HepG2 (cell line): ENCODE results near the gene C17orf75. TPM values are rescaled to one million over a fixed set of nuclear protein-coding genes. Genes with fewer than 3 reads are reported as not detected.

Source experiments
- ATAC-seq: fragments of 200-7000 bp; cut with Tn5 transposase; 3 replicates; pipeline ENCODE4 v1.9.1; 2020; ENCODE audit warnings: mild to moderate bottlenecking, moderate library complexity
- BruUV-seq: library from RNA; stranded (reverse); fragments of 400-500 nt; replicated peaks from 2 replicates; lab custom pipeline; 2021; lab: Mats Ljungman, UMichigan
- CTCF ChIA-PET: fragments of 300-600 bp; formaldehyde crosslinking; extraction: SDS; loops from one replicate; lab custom pipeline; 2021; ENCODE audit warnings: low total read pairs, inconsistent platforms, low intra/inter-chr PET ratio; lab: Yijun Ruan, JAX
- POLR2A ChIA-PET: fragments of 350-600 bp; sonication (Branson Sonifier 250); formaldehyde crosslinking; loops from one replicate; lab custom pipeline; 2020; ENCODE audit warnings: antibody characterized with exemption, inconsistent platforms; lab: Yijun Ruan, JAX
- DNase-seq: peaks from one replicate; pipeline ENCODE4 v3.0.0-alpha.2; 2015; ENCODE audit warnings: low spot score
- FAIRE-seq: peaks from 3 replicates; lab custom pipeline; 2011; peaks lifted over from hg19 to GRCh38; lab: Jason Lieb, UNC
- H2AFZ ChIP-seq: one replicate; pipeline ENCODE4 v1.6.1; 2011; ENCODE audit warnings: low read length, inconsistent platforms
- H3K27ac ChIP-seq: fragments of 300-600 bp; 3 replicates; pipeline ENCODE4 v1.8.0; 2011; ENCODE audit warnings: mixed run types, mild to moderate bottlenecking, mixed read lengths, low read length, inconsistent platforms; ENCODE audit not compliant: insufficient read depth; ENCODE audit errors: extremely low read length
- H3K27me3 ChIP-seq, 2 experiments: fragments of 200-600 bp in 1 of 2; 2 replicates in 1 of 2; 3 replicates in 1 of 2; pipeline versions ENCODE4 v1.6.0 to v1.8.0; 2011; ENCODE audit warnings: low read length in 2 of 2, mild to moderate bottlenecking in 2 of 2, moderate library complexity in 2 of 2, inconsistent platforms in 1 of 2; ENCODE audit not compliant: insufficient read depth in 2 of 2, control insufficient read depth in 1 of 2
- H3K36me3 ChIP-seq, 2 experiments: fragments of 200-600 bp in 1 of 2; replicated peaks in 1 of 2; 2 replicates in 1 of 2; 3 replicates in 1 of 2; pipeline versions ENCODE4 v1.5.1 to v1.8.0; 2011; ENCODE audit warnings: low read length in 2 of 2, inconsistent platforms in 1 of 2; ENCODE audit not compliant: insufficient read depth in 2 of 2, control insufficient read depth in 1 of 2
- H3K4me1 ChIP-seq: 2 replicates; pipeline ENCODE4 v1.5.1; 2012; ENCODE audit warnings: low read length, inconsistent platforms; ENCODE audit not compliant: insufficient read depth
- H3K4me2 ChIP-seq: 2 replicates; pipeline ENCODE4 v1.6.0; 2011; ENCODE audit warnings: low read depth, low read length, inconsistent platforms
- H3K4me3 ChIP-seq, 3 experiments: fragments of 200-600 bp in 1 of 3; sonication (generic), shearing (Covaris generic) in 1 of 3; replicated peaks in 1 of 3; 2 replicates each; pipeline ENCODE4 v1.5.1; 2011 to 2016; ENCODE audit warnings: low read length in 3 of 3, inconsistent platforms in 2 of 3, low read depth in 2 of 3, mild to moderate bottlenecking in 2 of 3, control low read depth in 1 of 3, mixed read lengths in 1 of 3; ENCODE audit not compliant: insufficient read depth in 1 of 3
- H3K79me2 ChIP-seq: one replicate; pipeline ENCODE4 v1.6.1; 2011; ENCODE audit warnings: low read length, inconsistent platforms; ENCODE audit not compliant: insufficient read depth
- H3K9ac ChIP-seq: 2 replicates; pipeline ENCODE4 v1.6.0; 2011; ENCODE audit warnings: mild to moderate bottlenecking, low read depth, low read length, inconsistent platforms; ENCODE audit not compliant: insufficient read depth
- H3K9me3 ChIP-seq: 2 replicates; pipeline ENCODE4 v1.5.1; 2012; ENCODE audit warnings: mild to moderate bottlenecking, low read length
- H4K20me1 ChIP-seq: 2 replicates; pipeline ENCODE4 v1.6.0; 2011; ENCODE audit warnings: inconsistent platforms, mild to moderate bottlenecking, low read length, moderate library complexity; ENCODE audit not compliant: insufficient read depth
- AKAP8 ChIP-seq: sonication (generic); formaldehyde crosslinking; IDR thresholded peaks from 2 replicates; pipeline ENCODE4 v1.5.1; 2020; ENCODE audit warnings: mild to moderate bottlenecking, missing genetic modification reagents
- GATAD2A ChIP-seq: IDR thresholded peaks from 2 replicates; pipeline ENCODE4 v1.6.1; 2016
- HNF4G ChIP-seq, 2 experiments: sonication (generic) in 1 of 2; formaldehyde crosslinking in 1 of 2; IDR thresholded peaks; 2 replicates each; pipeline versions ENCODE4 v1.4.0 to v1.6.1; 2011 to 2020; ENCODE audit warnings: borderline replicate concordance in 2 of 2, low read depth in 2 of 2, mild to moderate bottlenecking in 2 of 2, low read length in 1 of 2, missing genetic modification reagents in 1 of 2, moderate library complexity in 1 of 2
- PRPF4 ChIP-seq: fragments of 200-400 bp; formaldehyde crosslinking; IDR thresholded peaks from 2 replicates; pipeline ENCODE4 v1.6.1; 2016; ENCODE audit warnings: low read length, low read depth; ENCODE audit not compliant: poor library complexity, severe bottlenecking
- RERE ChIP-seq: IDR thresholded peaks from 2 replicates; pipeline ENCODE4 v1.6.1; 2016; ENCODE audit warnings: low read depth, missing genetic modification reagents, missing compliant biosample characterization
- TFAP4 ChIP-seq: sonication (generic); IDR thresholded peaks from 2 replicates; pipeline ENCODE4 v1.6.1; 2016; ENCODE audit warnings: low read depth, borderline replicate concordance
- ZBTB4 ChIP-seq: sonication (generic); formaldehyde crosslinking; IDR thresholded peaks from 2 replicates; pipeline ENCODE4 v1.4.0; 2020; ENCODE audit warnings: missing genetic modification reagents, mild to moderate bottlenecking, borderline replicate concordance
- ZNF335 ChIP-seq: sonication (generic); formaldehyde crosslinking; IDR thresholded peaks from 2 replicates; pipeline ENCODE4 v1.4.0; 2020; ENCODE audit warnings: missing genetic modification reagents
- ZNF678 ChIP-seq: sonication (generic); formaldehyde crosslinking; IDR thresholded peaks from 2 replicates; pipeline ENCODE4 v1.4.0; 2020; ENCODE audit warnings: mild to moderate bottlenecking, missing genetic modification reagents
- ZNF800 ChIP-seq: sonication (generic); formaldehyde crosslinking; IDR thresholded peaks from 2 replicates; pipeline ENCODE4 v1.4.0; 2020; ENCODE audit warnings: missing genetic modification reagents
- WGBS: methylation state at CpG from one replicate; pipeline ENCODE4 v1.1.6; 2017; ENCODE audit warnings: low lambda C conversion rate; 5-methylcytosine and 5-hydroxymethylcytosine counted together
- in situ Hi-C: cut with HindIII; loops from 2 replicates; pipeline ENCODE4 v1.10.0; 2017; ENCODE audit warnings: low pct_unique_long_range_greater_than_20kb; ENCODE audit not compliant: extremely low pct_ligation_motif_present
- intact Hi-C: fragments of 100-400 bp; cut with micrococcal nuclease; formaldehyde crosslinking; loops from one replicate; pipeline ENCODE4 v1.10.0; 2022; ENCODE audit not compliant: unreplicated experiment
- polyA plus RNA-seq, 8 experiments: library from polyadenylated mRNA; depleted of rRNA in 3 of 8; stranded (reverse) in 7 of 8; unstranded in 1 of 8; fragments of >200 nt; fragmentation: Illumina TruSeq in 4 of 8; extraction: Trizol in 4 of 8; gene quantifications; 2 replicates each; pipeline versions ENCODE4 v1.2.1 to v1.2.3, GENCODE V29; 2011 to 2016; ENCODE audit warnings: low read depth in 4 of 8, missing spikeins in 1 of 8, mixed read lengths in 1 of 8; ENCODE audit not compliant: insufficient read depth in 1 of 8
- total RNA-seq, 5 experiments: library from RNA; depleted of rRNA; stranded (reverse); fragments of >200 nt; fragmentation: Illumina TruSeq; extraction: Trizol; gene quantifications; 2 replicates each; pipeline ENCODE4 v1.2.3, GENCODE V29; 2016; ENCODE audit warnings: low read depth in 1 of 5

The C17orf75 gene
- total and polyA plus RNA-seq, 2 of the 13 experiments (the other 11 are each of a cell fraction or from before 2014, with no cell fraction given), result 16.2 to 33.0 TPM

GRCh38 chr17:32349854-32350665 lies 8.1 kb upstream of the C17orf75 start, which contains the start of gene ZNF207:
Gene ZNF207, plus strand, starts transcription at chr17:32350157. Its CDS starts 129 bp downstream, at chr17:32350286.
- WGBS, result under 1% methylated on average over 39 of the region's 47 CpGs
- H3K9ac ChIP-seq, result peak within 1 kb of the TSS; percentile 100
- DNase-seq (peak; percentile 90), ATAC-seq (peak; percentile 93), FAIRE-seq (peak; percentile 82)
- no peaks in the 10 kb centered on the region for H3K9me3 ChIP-seq
- peaks cover under 1 to 16% of the 10 kb centered on the region in 2 experiments; a peak in 2 of 5 replicates for H3K36me3 ChIP-seq
- H3K79me2 ChIP-seq, result peaks cover 62% of the 10 kb centered on the region
- CTCF ChIA-PET, result no interaction called here
- in situ Hi-C loops (no loop called here), intact Hi-C loops (no loop called here)
- H3K4me3 ChIP-seq, result peak within 1 kb of the TSS; percentile 64 to 98 (median 97)
- TSS peak; percentile 88 for BruUV-seq
- peaks cover 40% of the 10 kb centered on the region for H3K4me1 ChIP-seq
- peak within 1 kb of the TSS; percentile 99 for H3K27ac ChIP-seq
- POLR2A ChIA-PET, result interaction anchor here (0.6 to 1.6 kb wide), 4 partner anchors 8 to 182 kb away, joined by 4 to 6 read pairs (median 5); partner anchors contain the start of genes C17orf75 and PSMD11
- peak within 1 kb of the TSS; percentile 87 for H3K4me2 ChIP-seq
- H2AFZ ChIP-seq, result peak within 1 kb of the TSS; percentile 5
- peaks cover 41% of the 10 kb centered on the region for H4K20me1 ChIP-seq
- peaks cover 0 to 4% of the 10 kb centered on the region in 2 experiments; a peak in 1 of 5 replicates for H3K27me3 ChIP-seq
- TF ChIP-seq AKAP8 (CRISPR knock-in tag) (no peak), TFAP4 (no peak), ZNF335 (CRISPR knock-in tag) (no peak; the same call in 1 of the 2 replicates), GATAD2A (CRISPR knock-in tag) (peak; percentile 59; the same call in 1 of the 2 replicates), ZNF678 (CRISPR knock-in tag) (no peak), PRPF4 (no peak), ZNF800 (CRISPR knock-in tag) (no peak), ZBTB4 (peak; percentile 67; the same call in 1 of the 2 replicates), RERE (CRISPR knock-in tag) (no peak), HNF4G (IDR thresholded peaks at IDR 0.05; ENCODE audit: borderline replicate concordance, low read depth, low read length) (no peak), HNF4G (CRISPR knock-in tag; IDR thresholded peaks at IDR 0.05; ENCODE audit: borderline replicate concordance, low read depth) (no peak)
